ENCODE data around the gene EPHA3. TPM values are rescaled to one million over a fixed set of nuclear protein-coding genes. Genes with fewer than 3 reads are reported as not detected.

Gene EPHA3
- total RNA-seq, 1 donor from 2014 or later = not detected

DNA sequence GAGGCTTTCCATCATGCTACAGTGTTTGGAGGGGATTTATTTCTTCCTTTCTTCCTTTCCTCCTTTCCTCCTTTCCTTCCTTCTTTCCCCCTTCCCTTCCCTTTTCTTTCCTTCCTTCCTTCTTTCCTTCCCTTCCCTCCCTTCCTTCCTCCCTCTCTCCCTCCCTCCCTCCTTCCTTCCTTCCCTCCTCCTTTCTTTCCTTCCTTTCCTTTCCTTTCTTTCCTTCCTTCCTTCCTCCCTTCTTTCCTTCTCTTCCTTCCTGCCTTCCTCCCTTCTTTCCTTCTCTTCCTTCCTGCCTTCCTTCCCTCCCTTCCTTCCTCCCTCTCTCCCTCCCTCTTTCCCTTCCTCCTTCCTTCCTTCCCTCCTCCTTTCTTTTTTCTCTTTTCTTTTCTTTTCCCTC, 127.2 kb downstream of the EPHA3 start:
- DNase-seq = no peak

DNA sequence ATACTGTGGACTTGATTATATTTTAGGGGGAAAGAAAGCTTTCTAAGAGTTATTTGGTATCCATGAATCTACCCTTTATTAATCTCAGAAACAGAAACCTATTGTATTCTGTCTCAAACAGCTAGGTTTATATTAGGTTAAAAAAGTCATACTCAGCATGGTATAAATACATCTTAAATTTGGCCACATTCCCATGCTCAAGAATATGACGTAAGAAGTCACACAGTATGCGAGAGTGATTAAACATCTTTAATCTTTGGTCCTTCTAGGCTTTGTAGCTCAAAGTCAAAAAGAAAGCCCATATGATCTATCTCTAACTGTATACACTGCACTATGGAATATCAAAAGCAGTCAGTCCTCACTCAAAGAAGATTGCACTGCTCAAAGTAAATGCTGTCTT, 131.4 kb downstream of the EPHA3 start:
- no peak for DNase-seq

DNA sequence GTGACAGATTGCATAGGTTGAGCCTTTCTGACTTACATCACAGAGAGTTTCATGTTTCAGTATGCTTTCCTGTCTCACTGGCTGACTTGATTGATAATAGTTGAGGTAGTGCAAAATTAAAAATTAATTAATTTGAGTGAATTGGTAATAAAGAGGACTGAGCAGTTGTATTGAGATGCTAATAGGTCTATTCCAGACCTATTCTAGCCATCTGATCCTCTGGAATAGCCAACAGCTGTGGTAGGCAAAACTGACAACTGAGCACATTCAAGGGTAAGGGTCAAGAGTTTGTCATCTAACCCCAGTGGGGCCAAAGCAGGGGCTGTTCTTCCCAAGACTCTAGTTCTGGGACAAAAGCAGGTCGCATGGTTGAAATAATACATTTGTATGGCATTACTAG, 132.4 kb downstream of the EPHA3 start:
- DNase-seq = no peak

DNA sequence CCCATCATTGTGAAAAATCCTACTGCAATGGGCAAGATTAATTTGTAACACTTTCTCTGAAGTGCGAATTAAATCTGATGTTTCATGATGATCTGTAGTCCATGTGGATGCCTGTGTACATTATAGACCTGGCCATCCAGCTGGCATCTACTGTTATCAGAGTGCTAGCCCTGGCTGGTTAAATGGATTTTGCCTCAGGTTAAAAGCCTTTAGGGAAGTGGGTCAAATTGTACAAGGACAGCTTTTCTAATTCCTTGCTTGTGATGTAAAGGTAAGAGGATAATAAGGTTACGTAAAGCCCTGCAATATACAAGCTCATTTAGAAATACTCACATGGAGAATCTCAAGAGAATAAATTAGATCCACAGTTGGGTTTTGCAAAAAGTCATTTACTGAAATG, 138.2 kb downstream of the EPHA3 start:
- no peak for DNase-seq

DNA sequence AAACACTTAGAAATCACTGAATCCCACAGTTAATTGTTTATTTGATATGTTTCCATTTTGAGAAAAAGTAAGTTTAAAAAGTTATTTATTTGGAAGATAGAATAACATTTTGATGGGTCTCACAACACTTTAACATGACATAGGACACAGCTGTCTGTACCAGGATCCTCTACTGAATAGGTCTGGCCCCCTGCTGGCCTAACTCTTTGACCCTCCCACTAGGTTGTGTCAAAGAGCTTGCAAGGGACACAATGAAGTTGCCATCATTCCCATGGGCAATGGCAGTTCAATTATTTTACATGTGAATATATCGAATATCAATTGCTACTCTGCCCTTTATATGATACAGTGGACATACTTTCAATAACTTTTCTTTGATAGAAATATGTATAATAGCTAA, 138.9 kb downstream of the EPHA3 start:
- DNase-seq = no peak

DNA sequence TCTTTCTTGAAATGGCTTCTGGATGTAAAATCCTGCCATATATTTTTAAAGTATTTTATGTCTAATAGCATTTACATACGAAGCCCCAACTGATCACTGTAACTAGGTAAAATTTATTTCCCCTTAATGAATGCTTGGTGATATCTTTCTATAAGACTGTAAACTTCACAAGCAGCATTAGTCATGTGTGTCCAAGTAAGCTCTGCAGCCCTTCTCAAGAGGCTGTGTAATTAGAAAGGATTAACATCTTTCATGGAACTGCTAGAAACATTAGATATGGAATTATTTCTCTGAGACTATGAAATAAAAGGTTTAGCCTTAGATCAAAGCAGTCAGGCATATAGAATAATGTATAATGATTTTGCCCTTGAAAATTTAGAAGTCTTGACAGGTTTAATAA, 143.3 kb downstream of the EPHA3 start:
- no peak for DNase-seq

DNA sequence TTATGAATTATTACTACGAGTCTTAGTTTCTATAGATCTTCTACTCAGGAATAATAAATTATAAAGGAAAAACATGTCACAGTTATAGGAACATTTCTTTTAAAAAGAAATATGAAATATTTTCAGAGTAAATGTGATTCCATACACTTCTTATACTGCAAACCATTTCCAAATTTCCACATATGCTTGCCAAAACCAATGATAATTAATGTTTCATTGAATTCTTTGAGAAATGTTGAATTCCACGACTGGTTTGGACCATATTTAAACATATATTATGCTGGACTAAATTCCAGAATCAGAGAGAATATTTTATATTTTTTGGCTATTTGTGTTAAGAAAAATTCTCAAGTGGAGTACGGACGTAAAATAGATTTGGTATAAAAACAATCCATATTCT, 144.6 kb downstream of the EPHA3 start:
- no peak for DNase-seq

DNA sequence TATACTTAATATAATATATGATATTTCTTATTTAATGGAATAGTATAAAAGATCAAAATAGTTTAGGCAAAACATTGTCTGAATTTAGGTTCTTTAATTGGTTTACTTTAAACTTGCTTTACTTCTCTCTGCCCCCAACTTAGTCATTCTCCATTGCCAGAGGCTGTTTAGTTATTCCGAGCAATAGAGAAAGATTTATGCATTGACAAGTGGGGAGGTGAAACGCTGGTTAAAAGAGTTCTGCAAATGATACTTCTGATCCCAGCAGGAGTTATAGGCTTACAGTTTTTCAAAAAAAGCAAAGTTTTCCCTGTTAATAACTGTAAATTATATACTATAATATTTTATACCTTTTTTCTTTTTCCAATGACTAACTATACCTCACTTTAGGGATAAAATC, 145.4 kb downstream of the EPHA3 start:
- DNase-seq = no peak

DNA sequence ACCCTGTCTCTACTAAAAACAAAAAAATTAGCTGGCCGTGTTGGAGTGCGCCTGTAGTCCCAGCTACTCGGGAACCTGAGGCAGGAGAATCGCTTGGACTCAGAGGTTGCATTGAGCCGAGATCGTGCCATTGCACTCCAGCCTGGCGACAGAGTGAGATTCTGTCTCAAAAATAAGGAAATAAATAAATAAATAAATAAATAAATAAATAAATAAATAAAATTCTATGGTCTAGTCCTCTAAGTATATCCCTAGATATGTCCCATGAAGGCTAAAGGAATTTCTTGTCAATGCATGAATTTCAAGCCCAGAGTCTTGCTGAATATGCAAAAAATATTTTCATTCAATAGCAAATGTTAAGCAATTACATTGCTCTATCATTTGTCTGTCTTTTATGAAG, 149.0 kb downstream of the EPHA3 start:
- no peak for DNase-seq

DNA sequence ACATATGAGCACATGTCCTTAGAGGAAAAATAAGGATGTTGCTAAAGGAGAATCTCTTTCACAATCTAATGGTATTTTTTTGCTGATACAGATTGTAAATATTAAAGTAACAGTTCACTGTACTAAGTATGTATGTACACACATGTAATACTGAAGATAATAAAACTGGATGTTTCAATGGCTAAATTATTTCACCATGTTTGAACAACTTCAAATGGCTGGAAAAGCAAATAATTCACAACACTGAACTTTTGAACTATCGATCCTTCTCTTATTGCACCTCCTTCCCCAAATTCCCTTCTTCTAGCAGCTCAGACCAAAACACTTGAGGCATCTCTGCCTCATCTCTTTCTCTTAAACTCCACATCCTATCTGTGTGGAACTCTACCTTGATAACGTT, 149.5 kb downstream of the EPHA3 start:
- no peak for DNase-seq

DNA sequence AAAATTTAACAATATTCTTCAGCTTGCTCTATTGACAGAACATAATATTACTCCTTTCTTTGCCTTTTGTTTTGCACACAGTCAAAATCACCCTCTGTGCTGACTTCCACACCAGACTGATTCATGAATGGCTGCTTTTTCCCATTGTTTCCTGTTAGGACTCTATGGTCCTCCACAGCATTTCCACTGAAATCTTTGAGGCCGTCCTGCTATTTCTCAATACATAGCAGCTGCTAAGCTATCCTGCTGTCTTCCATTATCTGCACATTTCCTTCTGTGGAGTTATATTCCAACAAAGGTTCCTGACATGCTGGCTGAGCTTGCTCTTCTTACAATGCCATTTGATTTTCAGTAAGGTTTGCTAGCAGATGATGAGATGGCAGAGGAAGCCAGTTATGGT, 153.3 kb downstream of the EPHA3 start:
- DNase-seq = no peak

DNA sequence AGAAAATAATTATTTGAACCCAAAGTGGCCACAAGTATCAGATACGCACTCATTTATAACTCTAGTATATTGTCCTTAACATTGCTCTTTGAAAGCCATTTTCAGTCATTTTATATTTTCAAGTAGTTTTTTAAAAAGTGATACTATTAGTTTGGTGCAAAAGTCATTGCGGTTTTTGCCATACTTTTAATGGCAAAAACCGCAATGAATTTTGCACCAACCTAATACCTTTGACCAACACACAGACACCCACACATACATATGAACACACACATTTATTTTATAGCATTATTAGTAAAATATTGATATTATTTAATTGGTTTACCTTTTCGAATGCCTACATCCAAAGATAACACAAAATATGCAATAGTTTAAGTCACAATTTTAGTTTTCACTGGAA, 154.3 kb downstream of the EPHA3 start:
- no peak for DNase-seq

DNA sequence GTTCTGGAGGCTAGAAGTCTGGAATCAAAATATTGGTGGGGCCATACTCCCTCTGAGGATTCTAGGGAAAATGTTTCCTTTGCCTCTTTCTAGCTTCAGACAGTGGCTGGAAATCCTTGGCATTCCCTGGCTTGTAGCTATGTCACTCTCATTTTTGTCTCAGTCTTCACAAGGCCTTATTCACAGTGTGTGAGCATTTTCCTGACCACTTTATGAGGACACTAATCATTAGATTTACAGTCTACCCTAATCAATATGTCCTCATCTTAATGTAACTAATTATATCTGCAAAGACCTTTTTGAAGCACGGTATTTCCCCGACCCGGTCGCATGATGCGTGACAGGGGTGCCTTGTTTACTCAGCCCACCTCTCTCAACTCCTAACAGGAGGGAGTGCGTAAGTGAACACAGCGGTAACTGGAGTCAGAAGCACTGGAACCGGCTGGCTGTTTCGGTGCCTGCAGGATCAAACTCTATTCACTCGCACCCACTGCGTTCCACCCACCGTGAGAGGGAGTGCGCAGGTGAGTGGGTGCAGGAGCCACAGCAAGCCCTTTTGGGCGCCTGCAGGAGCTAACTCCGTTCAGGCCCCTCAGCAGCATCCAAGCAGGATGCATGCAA, 155.0 kb downstream of the EPHA3 start:
- DNase-seq = no peak

DNA sequence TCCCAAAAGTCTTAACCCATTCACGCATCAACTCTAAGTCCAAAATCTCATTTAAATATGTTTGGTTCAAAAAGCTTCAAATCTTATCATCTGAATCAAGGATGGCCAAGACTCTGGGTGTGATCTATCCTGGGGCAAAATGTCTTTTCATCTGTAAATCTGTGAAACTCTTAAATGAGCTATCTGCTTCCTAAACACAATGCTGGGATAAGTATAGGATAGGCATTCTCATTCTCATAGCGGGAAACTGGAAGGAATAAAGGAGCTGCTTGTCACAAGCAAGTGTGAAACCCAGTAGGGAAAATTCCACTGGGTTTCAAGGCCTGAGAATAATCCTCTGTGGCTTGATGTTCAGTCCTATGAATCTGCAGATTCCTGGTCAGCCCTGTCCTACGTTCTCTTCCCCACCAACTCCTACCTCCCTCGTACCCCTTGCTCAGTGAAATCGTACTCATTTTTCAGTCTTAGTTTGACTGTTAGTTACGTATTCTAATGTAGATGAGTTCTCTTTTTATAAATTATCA, 156.7 kb downstream of the EPHA3 start:
- DNase-seq = no peak

DNA sequence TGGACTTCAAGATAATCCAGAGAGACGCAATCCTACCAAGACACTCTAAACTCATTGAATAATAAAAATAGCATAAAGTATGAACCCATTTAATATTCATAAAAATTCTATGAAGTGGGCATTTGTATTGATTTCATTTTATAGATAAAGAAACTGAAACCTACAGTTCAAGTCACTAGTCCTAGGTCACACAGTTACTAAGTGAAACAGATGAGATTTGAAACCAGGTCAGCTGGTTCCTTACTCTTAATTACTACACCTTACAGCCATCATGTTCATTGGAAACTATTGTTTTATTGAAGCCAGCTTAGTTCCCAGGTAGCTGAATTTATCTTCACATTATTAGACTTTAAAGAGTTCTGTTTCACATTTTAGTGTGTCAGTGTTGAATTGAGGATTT, 158.7 kb downstream of the EPHA3 start:
- DNase-seq = no peak

DNA sequence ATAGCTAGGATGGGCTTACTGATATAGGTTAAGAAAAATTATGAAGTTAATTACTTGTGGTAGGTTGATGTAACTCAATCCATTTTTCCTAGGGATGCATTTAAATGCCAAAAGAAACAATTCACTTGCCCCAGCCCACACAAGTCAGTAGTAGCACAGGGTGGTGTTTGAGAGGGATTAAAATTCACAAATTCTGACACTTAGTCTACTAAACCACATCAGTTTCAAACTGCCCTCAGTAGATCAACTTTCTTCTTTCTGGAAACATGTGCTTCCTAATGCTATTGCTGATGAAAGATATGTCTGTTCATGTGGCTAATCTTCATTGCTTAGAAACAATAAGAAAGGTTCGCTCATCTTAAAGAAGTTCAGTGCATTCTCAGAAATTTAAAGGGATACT, 160.6 kb downstream of the EPHA3 start:
- DNase-seq = no peak

DNA sequence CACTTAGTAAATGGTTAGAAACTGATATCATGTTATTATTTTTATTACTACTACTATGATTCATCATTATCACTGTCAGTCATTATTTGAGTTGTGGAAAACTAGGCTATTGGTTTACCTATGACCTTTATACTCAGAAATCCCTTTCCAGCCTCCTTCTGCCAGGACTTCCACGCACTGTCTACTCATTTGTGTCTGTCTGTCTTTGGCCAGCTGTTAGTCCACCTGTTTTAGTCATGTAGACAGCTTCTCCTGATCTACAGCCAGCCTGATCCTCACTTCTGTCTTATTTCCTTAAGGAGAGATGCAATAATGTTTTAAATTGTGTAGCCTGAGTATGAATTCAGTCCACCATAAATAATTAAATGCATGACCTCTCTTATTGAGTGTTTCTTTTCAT, 162.8 kb downstream of the EPHA3 start:
- DNase-seq = no peak

DNA sequence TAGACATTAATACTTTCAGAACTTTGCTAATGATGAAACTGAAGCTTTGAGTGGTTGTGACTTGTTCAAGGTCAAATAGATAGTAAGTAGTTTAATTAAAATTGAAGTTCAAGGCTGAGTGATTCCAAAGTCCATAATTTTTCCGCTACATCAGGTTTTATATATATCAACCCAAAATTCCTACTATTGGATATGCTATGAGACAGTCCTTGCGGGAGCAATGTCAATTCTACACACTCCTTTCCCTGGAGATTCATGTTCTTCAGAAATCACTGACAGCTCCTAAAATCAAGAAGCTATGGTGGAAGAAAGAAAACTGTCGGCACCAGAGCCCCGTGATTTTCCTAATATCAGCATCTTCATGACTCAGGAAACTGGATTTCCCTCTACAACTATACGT, 167.6 kb downstream of the EPHA3 start:
- no peak for DNase-seq

DNA sequence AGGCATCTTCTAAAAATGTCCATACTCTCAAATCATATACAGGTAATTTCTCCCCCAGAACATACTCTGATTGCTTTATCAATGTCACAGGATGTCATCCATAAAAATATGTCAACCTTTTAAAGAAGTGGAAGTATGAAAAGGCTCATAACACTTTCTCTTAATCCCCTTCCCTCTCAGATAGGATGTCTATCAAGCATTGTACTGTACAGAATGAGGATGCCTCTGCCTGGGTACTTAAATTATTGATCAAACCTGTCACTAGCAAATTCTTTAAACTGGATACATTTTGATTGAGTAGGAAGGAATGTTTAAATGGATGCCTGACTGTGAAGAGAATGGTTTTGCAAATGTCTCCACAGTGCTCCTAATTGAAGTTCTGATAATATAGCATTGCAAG, 168.7 kb downstream of the EPHA3 start:
- DNase-seq = no peak

DNA sequence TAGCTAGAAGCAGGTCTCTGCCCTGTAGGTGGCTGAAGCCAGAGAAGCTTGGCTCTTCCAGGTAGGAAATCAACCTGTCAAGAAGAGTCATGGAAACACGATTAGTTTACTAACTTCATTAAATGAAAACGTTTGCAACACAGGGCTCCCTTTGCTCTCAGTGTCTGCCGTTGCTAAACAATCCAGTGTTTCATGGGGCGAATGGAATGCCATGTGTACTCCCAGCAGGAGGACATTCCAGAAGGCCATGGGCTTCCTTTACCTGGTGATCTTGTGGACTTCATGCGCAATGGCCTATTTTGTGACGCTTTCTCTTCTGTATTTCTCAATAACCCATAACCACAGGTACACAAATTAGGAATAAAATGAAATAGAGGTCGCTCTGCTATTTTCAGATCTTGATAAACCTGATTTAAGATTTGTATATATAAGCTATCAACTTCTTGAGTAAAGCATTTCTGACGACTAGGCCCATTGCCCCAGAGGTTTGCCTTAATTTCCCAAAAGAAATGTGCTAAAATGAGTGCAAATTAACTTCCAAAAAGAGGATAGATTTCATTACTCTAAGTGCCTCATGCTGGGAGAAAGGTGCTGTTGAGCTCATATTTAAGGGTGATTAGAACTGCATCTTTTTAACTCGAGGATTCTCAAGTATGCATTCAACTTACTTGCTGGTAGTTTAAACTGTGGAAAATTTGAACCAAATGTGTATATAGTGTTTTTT, 171.0 kb downstream of the EPHA3 start:
- no peak for DNase-seq

DNA sequence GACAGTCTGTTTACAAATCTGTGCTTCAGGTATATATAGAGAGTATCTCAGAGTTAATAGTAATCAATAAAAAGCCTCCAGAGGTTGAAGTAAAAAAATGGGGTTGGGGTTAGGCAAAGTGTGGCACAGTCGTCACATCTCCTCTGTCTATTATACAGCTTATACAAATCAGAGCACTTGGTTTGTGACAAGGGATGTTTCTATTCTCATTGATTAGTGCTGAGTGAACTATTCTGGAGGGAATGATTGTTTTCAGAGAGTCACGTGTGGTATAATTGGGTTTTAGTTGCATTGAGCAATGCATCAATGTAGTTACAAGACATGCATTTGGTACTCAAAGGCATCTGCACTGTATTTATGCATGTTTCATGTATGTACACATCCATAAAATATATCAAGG, 172.9 kb downstream of the EPHA3 start:
- no peak for DNase-seq

DNA sequence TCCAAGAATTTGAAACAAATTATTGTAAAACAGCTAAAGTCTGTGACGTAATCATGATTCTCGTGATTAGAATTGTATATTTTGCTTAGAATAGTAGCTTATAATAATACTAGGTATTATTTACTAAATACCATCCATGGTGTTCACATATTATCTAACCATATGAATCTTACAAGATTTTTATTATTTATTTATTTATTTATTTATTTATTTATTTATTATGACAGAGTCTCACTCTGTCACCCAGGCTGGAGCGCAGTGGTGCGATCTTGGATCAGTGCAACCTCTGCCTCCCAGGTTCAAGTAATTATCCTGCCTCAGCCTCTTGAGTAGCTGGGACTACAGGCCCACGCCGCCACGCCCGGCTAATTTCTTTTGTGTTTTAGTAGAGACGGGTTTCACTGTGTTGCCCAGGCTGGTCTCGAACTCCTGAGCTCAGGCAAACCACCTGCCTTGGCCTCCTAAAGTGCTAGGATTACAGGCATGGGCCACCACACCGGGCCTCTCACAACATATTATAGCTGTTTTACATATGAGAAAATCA, 173.5 kb downstream of the EPHA3 start:
- no peak for DNase-seq

DNA sequence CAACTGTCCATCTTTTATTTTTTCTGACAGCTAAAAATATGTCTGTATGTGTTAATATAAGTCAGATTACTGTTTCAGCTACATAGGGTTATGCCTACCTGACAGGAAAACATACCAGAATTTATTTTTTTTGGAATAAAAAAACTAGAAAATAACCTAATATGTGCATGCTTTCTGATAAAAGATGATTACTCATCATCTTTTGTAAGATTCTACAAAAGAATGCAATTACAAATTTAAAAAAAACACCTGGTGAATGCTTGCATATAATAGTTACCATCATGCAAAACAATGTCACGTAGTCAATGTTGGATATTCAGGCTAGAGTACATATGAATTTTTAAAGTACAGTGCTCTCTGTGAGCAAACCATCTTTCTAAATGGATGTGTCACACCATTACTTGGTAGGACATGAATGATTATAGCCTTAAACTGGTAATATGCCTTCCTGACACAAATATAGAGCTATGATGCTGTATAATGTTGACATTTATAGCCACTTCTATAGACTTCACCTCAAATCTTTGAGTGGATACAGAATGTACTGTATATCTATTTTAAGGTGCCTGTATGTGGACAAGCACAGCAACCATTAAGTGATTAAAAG, 180.6 kb downstream of the EPHA3 start:
- no peak for DNase-seq
